ENCODE measurements around the gene CNDP1.

The CNDP1 gene

DNA sequence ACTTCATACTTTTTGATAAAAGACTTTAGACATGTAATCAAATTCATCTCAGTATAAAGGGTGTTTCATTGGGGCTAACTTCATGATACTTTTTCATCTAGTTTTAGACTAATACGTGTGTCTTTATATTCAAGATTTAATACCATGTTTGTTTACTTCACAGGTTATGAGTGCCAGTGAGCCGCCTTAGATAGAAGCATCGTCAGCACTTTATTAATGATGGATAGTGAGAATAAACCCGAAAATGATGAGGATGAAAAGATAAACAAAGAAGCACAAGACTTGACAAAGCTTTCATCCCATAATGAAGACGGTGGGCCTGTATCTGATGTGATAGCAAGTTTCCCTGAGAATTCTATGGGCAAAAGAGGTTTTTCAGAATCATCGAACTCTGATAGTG is 96.5 kb downstream of the CNDP1 start:
- DNase-seq: no peak

DNA sequence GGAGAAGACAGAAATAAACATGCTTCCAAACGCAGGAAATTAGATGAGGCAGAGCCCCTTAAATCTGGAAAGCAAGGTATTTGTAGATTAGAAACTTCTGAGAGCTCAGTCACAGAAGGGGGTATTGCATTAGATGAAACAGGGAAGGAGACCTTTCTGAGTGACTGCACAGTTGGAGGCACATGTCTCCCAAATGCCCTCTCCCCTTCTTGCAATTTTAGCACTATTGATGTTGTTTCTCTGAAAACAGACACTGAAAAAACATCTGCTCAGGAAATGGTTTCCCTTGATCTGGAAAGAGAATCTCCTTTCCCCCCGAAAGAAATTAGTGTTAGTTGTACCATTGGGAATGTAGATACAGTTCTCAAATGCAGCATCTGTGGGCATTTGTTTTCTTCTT is 96.9 kb downstream of the CNDP1 start:
- DNase-seq: no peak

DNA sequence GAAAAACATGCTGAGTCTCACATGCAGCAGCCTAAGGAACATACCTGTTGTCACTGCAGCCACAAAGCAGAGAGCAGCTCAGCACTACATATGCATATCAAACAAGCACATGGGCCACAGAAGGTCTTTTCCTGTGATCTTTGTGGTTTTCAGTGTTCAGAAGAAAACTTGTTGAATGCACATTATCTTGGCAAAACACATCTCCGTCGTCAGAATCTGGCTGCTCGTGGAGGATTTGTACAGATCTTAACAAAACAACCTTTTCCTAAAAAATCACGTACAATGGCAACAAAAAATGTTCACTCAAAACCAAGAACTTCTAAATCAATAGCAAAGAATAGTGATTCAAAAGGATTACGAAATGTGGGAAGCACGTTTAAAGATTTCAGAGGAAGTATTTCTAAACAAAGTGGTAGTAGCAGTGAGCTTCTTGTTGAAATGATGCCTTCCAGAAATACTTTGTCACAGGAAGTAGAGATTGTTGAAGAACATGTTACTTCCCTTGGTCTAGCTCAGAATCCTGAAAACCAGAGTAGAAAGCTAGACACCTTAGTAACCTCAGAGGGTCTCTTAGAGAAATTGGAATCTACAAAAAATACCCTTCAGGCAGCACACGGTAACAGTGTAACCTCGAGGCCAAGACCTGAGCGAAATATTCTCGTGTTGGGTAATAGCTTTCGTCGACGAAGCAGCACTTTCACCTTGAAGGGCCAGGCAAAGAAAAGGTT is 97.5 kb downstream of the CNDP1 start:
- no peak for DNase-seq

DNA sequence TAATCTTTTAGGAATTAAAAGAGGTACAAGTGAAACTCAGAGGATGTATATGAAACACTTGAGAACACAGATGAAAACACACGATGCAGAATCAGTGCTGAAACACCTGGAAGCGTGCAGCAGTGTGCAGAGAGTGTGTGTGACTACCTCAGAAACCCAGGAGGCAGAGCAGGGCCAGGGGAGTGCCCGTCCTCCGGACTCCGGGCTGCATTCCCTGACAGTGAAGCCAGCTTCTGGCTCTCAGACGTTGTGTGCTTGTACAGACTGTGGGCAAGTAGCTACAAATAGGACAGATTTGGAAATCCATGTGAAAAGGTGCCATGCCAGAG is 98.0 kb downstream of the CNDP1 start:
- DNase-seq: no peak

DNA sequence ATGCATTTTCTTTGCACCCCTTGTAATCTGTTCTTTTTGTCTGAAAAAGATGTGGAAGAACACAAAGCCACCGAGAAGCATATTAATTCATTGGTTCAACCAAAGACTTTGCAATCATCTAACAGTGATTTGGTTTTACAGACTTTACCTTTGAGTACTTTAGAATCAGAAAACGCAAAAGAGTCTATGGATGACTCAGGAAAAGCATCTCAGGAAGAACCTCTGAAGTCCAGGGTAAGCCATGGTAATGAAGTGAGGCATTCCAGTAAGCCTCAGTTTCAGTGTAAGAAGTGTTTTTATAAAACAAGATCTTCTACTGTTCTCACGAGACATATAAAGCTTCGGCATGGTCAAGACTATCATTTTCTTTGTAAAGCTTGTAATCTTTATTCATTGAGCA is 98.6 kb downstream of the CNDP1 start:
- DNase-seq: no peak

DNA sequence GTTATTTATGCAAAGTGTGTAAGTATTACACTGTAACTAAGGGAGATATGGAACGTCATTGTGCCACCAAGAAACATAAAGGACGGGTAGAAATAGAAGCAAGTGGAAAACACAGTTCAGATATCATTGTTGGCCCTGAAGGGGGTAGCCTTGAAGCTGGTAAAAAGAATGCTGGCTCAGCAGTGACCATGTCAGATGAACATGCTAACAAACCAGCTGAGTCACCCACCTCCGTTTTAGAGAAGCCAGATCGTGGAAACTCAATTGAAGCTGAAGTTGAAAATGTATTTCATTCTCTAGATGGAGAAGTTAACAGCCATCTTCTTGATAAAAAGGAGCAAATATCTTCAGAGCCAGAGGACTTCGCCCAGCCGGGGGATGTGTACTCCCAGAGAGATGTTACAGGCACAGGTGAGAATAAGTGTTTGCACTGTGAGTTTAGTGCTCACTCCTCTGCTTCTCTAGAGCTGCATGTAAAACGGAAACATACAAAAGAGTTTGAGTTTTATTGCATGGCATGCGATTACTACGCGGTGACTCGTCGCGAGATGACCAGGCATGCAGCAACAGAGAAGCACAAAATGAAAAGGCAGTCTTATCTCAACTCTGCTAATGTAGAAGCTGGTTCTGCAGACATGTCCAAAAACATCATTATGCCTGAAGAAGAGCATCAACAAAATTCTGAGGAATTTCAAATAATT is 99.5 kb downstream of the CNDP1 start:
- no peak for DNase-seq

DNA sequence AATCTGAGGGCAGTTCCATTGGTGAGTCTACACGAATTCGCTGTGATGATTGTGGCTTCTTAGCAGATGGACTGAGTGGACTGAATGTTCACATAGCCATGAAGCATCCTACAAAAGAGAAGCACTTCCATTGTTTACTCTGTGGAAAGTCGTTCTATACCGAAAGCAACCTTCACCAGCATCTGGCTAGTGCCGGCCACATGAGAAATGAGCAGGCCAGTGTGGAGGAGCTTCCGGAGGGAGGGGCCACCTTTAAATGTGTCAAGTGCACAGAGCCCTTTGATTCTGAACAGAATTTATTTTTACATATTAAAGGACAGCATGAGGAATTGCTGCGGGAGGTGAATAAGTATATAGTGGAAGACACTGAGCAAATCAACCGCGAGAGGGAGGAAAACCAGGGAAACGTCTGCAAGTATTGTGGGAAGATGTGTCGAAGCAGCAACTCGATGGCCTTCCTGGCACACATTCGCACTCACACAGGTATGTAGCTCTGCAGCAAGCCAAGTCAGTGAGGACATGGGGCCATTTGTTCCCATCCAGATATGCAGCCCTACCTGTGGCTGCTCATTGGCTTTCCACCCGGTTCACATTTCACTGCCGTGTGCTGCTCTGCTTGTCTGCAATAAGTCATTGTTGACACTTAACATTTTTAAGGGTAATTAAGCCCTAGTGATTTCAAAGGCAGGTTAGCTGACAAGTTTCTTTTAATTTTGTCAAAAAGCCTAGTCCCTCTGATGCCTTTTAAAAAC is 101.1 kb downstream of the CNDP1 start:
- DNase-seq: no peak
